Thoracic aorta (tissue), 2 donors: Measurements from ENCODE around the gene GRK7. TPM values are rescaled to one million over a fixed set of nuclear protein-coding genes. Genes with fewer than 3 reads are reported as not detected.
A peak's percentile ranks its signal among the peaks of the same experiment; 100 is the strongest.
"Not testable (repeated sequence)": the region's sequence is repeated elsewhere in the genome, so short reads cannot be mapped to it uniquely, and the experiment has no call there.

ENCODE experiments used
- ATAC-seq: fragments of 150-250 bp; one replicate; pipeline ENCODE4 v1.8.0; 2017; ENCODE audit warnings: low read depth; ENCODE audit not compliant: insufficient number of reproducible peaks, low FRiP score
- DNase-seq: peaks from one replicate; pipeline ENCODE4 v3.0.0-alpha.2; 2020; ENCODE audit warnings: low spot score
- H3K27ac ChIP-seq, 2 donors: fragments of 200-600 bp; sonication (generic); 1 replicate in 1 of 2; 2 replicates in 1 of 2; pipeline ENCODE4 v1.5.1; 2016; ENCODE audit warnings: mild to moderate bottlenecking in 2 of 2, moderate library complexity in 2 of 2
- H3K27me3 ChIP-seq: fragments of 200-600 bp; sonication (generic); replicated peaks from 2 replicates; pipeline ENCODE4 v1.6.0; 2016; ENCODE audit warnings: mild to moderate bottlenecking; ENCODE audit not compliant: insufficient read depth
- H3K36me3 ChIP-seq: fragments of 200-600 bp; sonication (generic); one replicate; pipeline ENCODE4 v1.5.1; 2016
- H3K4me1 ChIP-seq, 2 donors: fragments of 200-600 bp; sonication (generic); 1 replicate in 1 of 2; 2 replicates in 1 of 2; pipeline versions ENCODE4 v1.5.1 to v1.6.0; 2016; ENCODE audit warnings: low read depth in 2 of 2, mild to moderate bottlenecking in 1 of 2; ENCODE audit not compliant: control insufficient read depth in 1 of 2
- H3K4me3 ChIP-seq: fragments of 200-600 bp; sonication (generic); 2 replicates; pipeline ENCODE4 v1.5.1; 2016; ENCODE audit warnings: mild to moderate bottlenecking
- H3K9me3 ChIP-seq: fragments of 200-600 bp; sonication (generic); 2 replicates; pipeline ENCODE4 v1.5.1; 2016
- CTCF ChIP-seq: fragments of 200-600 bp; sonication (generic); IDR thresholded peaks from one replicate; pipeline ENCODE4 v1.5.1; 2019; ENCODE audit warnings: antibody characterized with exemption
- total RNA-seq, 2 donors: library from RNA; depleted of rRNA; stranded (reverse); fragments of >200 nt; gene quantifications; one replicate each; pipeline versions ENCODE4 v1.1.0 to v1.2.3, GENCODE V29; 2016

GRK7 gene
- total RNA-seq, 2 donors from 2014 or later, result not detected

- H3K36me3 ChIP-seq, result no peaks in the 10 kb centered on the region
- H3K4me3 ChIP-seq, result peak overlapping the region; percentile 66
- peak overlapping the region in 1 of 2 donors; percentile 36 for H3K27ac ChIP-seq
- H3K9me3 ChIP-seq, result no peaks in the 10 kb centered on the region
- DNase-seq (no peak), ATAC-seq (peak; percentile 26)
- H3K27me3 ChIP-seq, result no peaks in the 10 kb centered on the region
- peaks cover 7 to 35% of the 10 kb centered on the region in 2 donors for H3K4me1 ChIP-seq
- TF ChIP-seq CTCF, result no peak
These were observed 33.9 kb downstream of the GRK7 start for GRCh38 chr3:141796889-141797781.

GRCh38 chr3:141797819-141798447 is 34.7 kb downstream of the GRK7 start:
- TF ChIP-seq CTCF, result no peak
- ATAC-seq (no peak), DNase-seq (no peak)
- H3K27me3 ChIP-seq, result no peaks in the 10 kb centered on the region
- H3K4me1 ChIP-seq, result peaks cover 7 to 35% of the 10 kb centered on the region in 2 donors
- H3K4me3 ChIP-seq, result peak overlapping the region; percentile 66
- H3K27ac ChIP-seq, result peak overlapping the region in 1 of 2 donors; percentile 36
- H3K36me3 ChIP-seq, result no peaks in the 10 kb centered on the region
- H3K9me3 ChIP-seq, result no peaks in the 10 kb centered on the region

- no peak overlapping the region for H3K4me3 ChIP-seq
- no peak for TF ChIP-seq CTCF
- peaks cover 7 to 35% of the 10 kb centered on the region in 2 donors for H3K4me1 ChIP-seq
- H3K36me3 ChIP-seq, result no peaks in the 10 kb centered on the region
- no peak overlapping the region for H3K27ac ChIP-seq
- H3K9me3 ChIP-seq, result no peaks in the 10 kb centered on the region
- no peak for ATAC-seq
- DNase-seq, result no peak
- H3K27me3 ChIP-seq, result no peaks in the 10 kb centered on the region
These were observed 35.2 kb downstream of the GRK7 start for GRCh38 chr3:141798448-141798845.

DNA sequence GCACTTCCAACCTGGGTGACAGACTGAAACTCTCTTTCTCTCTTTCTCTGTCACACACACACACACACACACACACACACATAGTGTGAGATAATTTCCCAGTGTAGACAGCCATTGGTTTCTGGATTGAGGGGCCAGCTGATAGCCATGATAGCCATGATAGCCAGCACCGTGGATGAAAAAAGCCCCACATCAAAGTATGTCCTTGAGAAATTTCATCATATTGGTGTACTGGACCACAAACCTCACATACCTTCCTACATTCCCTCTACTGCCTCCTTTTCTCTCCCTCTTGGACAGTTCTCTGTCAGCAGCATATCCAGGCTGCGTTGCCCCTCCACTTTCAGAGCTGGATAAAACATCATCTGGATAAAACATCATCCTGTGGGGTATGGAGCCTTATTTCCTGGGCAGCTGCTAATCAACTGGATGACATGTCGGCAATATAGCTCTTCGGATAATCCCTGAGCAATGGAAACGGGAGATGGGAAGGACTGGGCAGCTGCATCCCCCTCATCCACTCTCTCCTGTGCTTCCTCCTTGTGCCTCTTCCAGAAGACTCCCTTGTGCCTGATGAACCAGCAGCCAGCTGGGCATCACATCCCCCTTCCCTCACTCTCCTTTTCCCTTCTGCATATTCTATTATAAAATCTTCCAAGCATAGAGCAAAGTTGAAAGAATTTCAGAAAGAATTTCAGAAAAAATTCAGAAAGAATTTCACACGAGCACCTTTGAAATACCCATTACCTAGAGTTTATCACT is 39.3 kb downstream of the GRK7 start:
- no peak overlapping the region for H3K27ac ChIP-seq
- DNase-seq, result no peak
- peaks cover 3 to 16% of the 10 kb centered on the region in 2 donors for H3K4me1 ChIP-seq
- no peaks in the 10 kb centered on the region for H3K9me3 ChIP-seq
- H3K4me3 ChIP-seq, result no peak overlapping the region
- no peak for ATAC-seq
- no peak for TF ChIP-seq CTCF
- no peaks in the 10 kb centered on the region for H3K36me3 ChIP-seq
- H3K27me3 ChIP-seq, result no peaks in the 10 kb centered on the region

DNA sequence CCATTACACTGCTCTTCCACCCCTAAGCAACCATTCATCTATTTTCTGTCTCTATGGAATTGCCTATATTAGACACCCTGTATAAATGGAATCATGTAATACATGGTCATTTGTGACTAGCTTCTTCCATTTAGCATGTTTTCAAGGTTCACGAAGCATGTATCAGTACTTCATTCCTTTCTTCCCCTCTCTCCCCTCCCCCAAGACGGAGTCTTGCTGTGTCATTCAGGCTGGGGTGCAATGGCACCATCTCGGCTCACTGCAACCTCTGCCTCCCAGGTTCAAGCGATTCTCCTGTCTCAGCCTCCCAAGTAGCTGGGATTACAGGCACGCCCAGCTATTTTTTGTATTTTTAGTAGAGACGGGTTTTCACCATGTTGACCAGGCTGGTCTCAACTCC is 40.3 kb downstream of the GRK7 start:
- H3K36me3 ChIP-seq, DNase-seq, H3K9me3 ChIP-seq, ATAC-seq, H3K27me3 ChIP-seq, H3K4me1 ChIP-seq, H3K4me3 ChIP-seq, H3K27ac ChIP-seq: not testable (repeated sequence)
